ENCODE results near the gene ANO3.

Gene ANO3

DNA sequence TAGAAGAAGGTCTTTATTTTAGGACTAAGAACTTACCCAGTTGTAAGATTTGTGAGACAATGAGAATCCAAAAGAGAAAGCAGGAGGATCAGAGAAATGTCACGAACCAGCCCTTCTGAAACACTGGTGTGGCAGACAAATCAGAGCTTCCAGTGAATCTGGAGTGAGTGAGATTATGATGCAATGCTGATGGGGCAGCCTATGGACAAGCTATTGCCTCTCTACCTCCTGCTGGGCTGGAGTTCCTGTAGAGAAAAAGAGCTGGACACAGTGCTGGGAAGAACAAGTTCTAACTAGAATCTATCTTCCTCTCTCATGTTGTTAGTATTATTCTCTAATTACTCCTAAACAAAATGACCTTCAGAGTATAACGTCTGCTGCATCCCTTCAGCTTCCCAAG lies 12.0 kb upstream of the ANO3 start:
- CTCF ChIA-PET, result interaction anchor here (1.3 kb wide), 1 partner anchor 35 kb away, joined by 3 read pairs; no protein-coding TSS in a partner anchor
- TF ChIP-seq, protein P1, sequence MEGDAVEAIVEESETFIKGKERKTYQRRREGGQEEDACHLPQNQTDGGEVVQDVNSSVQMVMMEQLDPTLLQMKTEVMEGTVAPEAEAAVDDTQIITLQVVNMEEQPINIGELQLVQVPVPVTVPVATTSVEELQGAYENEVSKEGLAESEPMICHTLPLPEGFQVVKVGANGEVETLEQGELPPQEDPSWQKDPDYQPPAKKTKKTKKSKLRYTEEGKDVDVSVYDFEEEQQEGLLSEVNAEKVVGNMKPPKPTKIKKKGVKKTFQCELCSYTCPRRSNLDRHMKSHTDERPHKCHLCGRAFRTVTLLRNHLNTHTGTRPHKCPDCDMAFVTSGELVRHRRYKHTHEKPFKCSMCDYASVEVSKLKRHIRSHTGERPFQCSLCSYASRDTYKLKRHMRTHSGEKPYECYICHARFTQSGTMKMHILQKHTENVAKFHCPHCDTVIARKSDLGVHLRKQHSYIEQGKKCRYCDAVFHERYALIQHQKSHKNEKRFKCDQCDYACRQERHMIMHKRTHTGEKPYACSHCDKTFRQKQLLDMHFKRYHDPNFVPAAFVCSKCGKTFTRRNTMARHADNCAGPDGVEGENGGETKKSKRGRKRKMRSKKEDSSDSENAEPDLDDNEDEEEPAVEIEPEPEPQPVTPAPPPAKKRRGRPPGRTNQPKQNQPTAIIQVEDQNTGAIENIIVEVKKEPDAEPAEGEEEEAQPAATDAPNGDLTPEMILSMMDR (IDR thresholded peaks at IDR 0.05; ENCODE audit: control extremely low read depth, extremely low read depth, low read depth, missing control alignments), result no peak
- POLR2A ChIA-PET, result no interaction called here
- no peak for DNase-seq (ENCODE audit: extremely low spot score)

- ChIA-PET CTCF (interaction anchor here (1.0 kb wide), 1 partner anchor 35 kb away, joined by 3 read pairs; no protein-coding TSS in a partner anchor), POLR2A (no interaction called here)
- TF ChIP-seq, protein P1 (IDR thresholded peaks at IDR 0.05; ENCODE audit: control extremely low read depth, extremely low read depth, low read depth, missing control alignments), result no peak
- no peak for DNase-seq (ENCODE audit: extremely low spot score)
Measured at GRCh38 chr11:26321516-26321915, 10.4 kb upstream of the ANO3 start.

- ChIA-PET POLR2A (no interaction called here), CTCF (interaction anchor here (1.8 kb wide), 1 partner anchor 15 kb away, joined by 6 read pairs; no protein-coding TSS in a partner anchor)
- no peak for DNase-seq (ENCODE audit: extremely low spot score)
- TF ChIP-seq, protein P1 (IDR thresholded peaks at IDR 0.05; ENCODE audit: control extremely low read depth, extremely low read depth, low read depth, missing control alignments), result no peak
Measured at GRCh38 chr11:26322335-26323067, 9.4 kb upstream of the ANO3 start.

- POLR2A ChIA-PET, result no interaction called here
Measured at GRCh38 chr11:26323837-26324236, 8.1 kb upstream of the ANO3 start.

DNA sequence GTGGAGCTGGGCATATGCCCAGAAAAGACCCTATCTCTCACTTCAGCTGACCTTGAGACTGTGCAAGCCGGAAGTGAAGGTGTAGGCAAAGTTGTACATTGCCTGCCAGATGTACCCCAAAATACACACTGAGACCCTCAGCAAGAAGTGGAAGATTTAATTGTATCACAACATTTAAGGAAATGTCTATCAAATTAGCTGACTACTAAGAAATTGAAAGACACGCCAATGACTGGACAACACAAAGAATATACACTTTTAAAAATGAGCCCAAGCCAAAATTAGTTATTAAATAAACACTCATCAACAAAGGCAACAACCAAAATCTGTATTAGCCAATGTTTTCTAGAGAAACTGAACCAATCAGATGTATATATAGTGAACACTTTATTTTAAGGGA lies 7.7 kb upstream of the ANO3 start:
- TF ChIP-seq, protein P1 (IDR thresholded peaks at IDR 0.05; ENCODE audit: control extremely low read depth, extremely low read depth, low read depth, missing control alignments), result no peak
- no peak for DNase-seq (ENCODE audit: extremely low spot score)
- POLR2A ChIA-PET, result no interaction called here
- CTCF ChIA-PET, result interaction anchor here (1.3 to 1.8 kb wide), 2 partner anchors 14 to 28 kb away, joined by 3 to 6 read pairs; no protein-coding TSS in a partner anchor

More at GRCh38 chr11:26323837-26324236, 8.1 kb upstream of the ANO3 start:
- TF ChIP-seq, protein P1 (IDR thresholded peaks at IDR 0.05; ENCODE audit: control extremely low read depth, extremely low read depth, low read depth, missing control alignments), result no peak
- CTCF ChIA-PET, result interaction anchor here (1.3 to 1.8 kb wide), 2 partner anchors 14 to 27 kb away, joined by 3 to 6 read pairs; no protein-coding TSS in a partner anchor
- DNase-seq (ENCODE audit: extremely low spot score), result no peak

- TF ChIP-seq, protein P1 (IDR thresholded peaks at IDR 0.05; ENCODE audit: control extremely low read depth, extremely low read depth, low read depth, missing control alignments), result no peak
- POLR2A ChIA-PET, result no interaction called here
- CTCF ChIA-PET, result no interaction called here
- DNase-seq (ENCODE audit: extremely low spot score), result no peak
Measured at GRCh38 chr11:26326793-26327400, 5.0 kb upstream of the ANO3 start.

Measured in GM10248 (cell line).